ENCODE results near the gene PSAT1. TPM values are rescaled to one million over a fixed set of nuclear protein-coding genes. Genes with fewer than 3 reads are reported as not detected.

PSAT1 gene
- total RNA-seq, 1 experiment from 2014 or later: 215 TPM

- Mint-ChIP-seq H3K4me1 (no peaks in the 10 kb centered on the region), H3K9me3 (no peaks in the 10 kb centered on the region), H3K4me3 (no peak overlapping the region), H3K27ac (no peak overlapping the region), H3K36me3 (ENCODE audit: insufficient read depth in 1 of 3, low read depth in 3 of 3) (peaks cover 8 to 60% (median 60%) of the 10 kb centered on the region in 3 experiments; a peak in 6 of 7 replicates), H3K27me3 (ENCODE audit: low read depth) (no peaks in the 10 kb centered on the region)
- WGBS (ENCODE audit: extremely low coverage, insufficient read length, low lambda C conversion rate): no CpG with 5 or more reads among the region's 1 CpG
- Histone ChIP-seq H3K23ac (ENCODE audit: insufficient read length, low read depth, low read length) (no peak overlapping the region), H2AK5ac (ENCODE audit: insufficient read length, low read length) (no peak overlapping the region), H4K20me1 (ENCODE audit: control insufficient read depth, insufficient read depth, insufficient read length) (no peaks in the 10 kb centered on the region), H2BK12ac (ENCODE audit: insufficient read length, low read depth, low read length) (no peak overlapping the region), H2AFZ (ENCODE audit: low read length) (no peak overlapping the region), H3K9me3 (ENCODE audit: control insufficient read depth, low read depth, low read length) (no peaks in the 10 kb centered on the region), H3K4me2 (ENCODE audit: insufficient read depth, insufficient read length, low read length) (no peak overlapping the region), H3K9ac (ENCODE audit: extremely low read depth, insufficient read length, low read length) (no peak overlapping the region), H3K56ac (ENCODE audit: insufficient read length, low read depth, low read length) (no peak overlapping the region), H2BK20ac (ENCODE audit: low read depth, low read length, poor library complexity, severe bottlenecking) (no peak overlapping the region), H3K79me1 (ENCODE audit: insufficient read depth, low read depth, low read length, poor library complexity, severe bottlenecking) (no peaks in the 10 kb centered on the region), H2BK15ac (ENCODE audit: low read depth, low read length) (no peak overlapping the region), H3K27me3 (ENCODE audit: insufficient read depth, low read length) (no peaks in the 10 kb centered on the region), H3K4ac (ENCODE audit: low read depth, low read length) (no peak overlapping the region), H2BK5ac (ENCODE audit: insufficient read length, low read length) (no peak overlapping the region), H3K18ac (ENCODE audit: insufficient read length, low read depth, low read length) (no peak overlapping the region), H4K91ac (ENCODE audit: insufficient read length, low read depth, low read length) (no peak overlapping the region), H2BK120ac (ENCODE audit: low read depth, low read length, poor library complexity, severe bottlenecking) (no peak overlapping the region), H3K27ac (ENCODE audit: insufficient read length, low read depth, low read length) (no peak overlapping the region), H4K8ac (replicated peaks; ENCODE audit: insufficient read length, low read depth, low read length) (no peak overlapping the region), H3K23me2 (ENCODE audit: insufficient read length, low read depth, low read length, poor library complexity, severe bottlenecking) (no peaks in the 10 kb centered on the region), H3K4me1 (ENCODE audit: insufficient read depth, low read length) (no peaks in the 10 kb centered on the region), H4K5ac (ENCODE audit: insufficient read length, low read depth, low read length) (no peak overlapping the region), H3T11ph (ENCODE audit: low read length) (no peak overlapping the region), H3K79me2 (ENCODE audit: insufficient read depth, low read length) (no peaks in the 10 kb centered on the region), H3K14ac (ENCODE audit: insufficient read depth, low read length) (no peak overlapping the region)
- DNase-seq: no peak
- TF ChIP-seq, protein P1, sequence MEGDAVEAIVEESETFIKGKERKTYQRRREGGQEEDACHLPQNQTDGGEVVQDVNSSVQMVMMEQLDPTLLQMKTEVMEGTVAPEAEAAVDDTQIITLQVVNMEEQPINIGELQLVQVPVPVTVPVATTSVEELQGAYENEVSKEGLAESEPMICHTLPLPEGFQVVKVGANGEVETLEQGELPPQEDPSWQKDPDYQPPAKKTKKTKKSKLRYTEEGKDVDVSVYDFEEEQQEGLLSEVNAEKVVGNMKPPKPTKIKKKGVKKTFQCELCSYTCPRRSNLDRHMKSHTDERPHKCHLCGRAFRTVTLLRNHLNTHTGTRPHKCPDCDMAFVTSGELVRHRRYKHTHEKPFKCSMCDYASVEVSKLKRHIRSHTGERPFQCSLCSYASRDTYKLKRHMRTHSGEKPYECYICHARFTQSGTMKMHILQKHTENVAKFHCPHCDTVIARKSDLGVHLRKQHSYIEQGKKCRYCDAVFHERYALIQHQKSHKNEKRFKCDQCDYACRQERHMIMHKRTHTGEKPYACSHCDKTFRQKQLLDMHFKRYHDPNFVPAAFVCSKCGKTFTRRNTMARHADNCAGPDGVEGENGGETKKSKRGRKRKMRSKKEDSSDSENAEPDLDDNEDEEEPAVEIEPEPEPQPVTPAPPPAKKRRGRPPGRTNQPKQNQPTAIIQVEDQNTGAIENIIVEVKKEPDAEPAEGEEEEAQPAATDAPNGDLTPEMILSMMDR (conservative IDR thresholded peaks at IDR 0.05): no peak
Observed at GRCh38 chr9:78248635-78249034, 48.3 kb upstream of the PSAT1 start.
